Sciatic nerve (tissue), 2 donors: ENCODE results near the gene SP3. TPM values are rescaled to one million over a fixed set of nuclear protein-coding genes. Genes with fewer than 3 reads are reported as not detected.

Source experiments
- ATAC-seq: fragments of 200-7000 bp; cut with Tn5 transposase; one replicate; pipeline ENCODE4 v1.9.1; 2020; ENCODE audit warnings: mild to moderate bottlenecking, moderate library complexity
- DNase-seq: peaks from one replicate; pipeline ENCODE4 v3.0.0-alpha.2; 2020; ENCODE audit warnings: low spot score
- intact Hi-C: fragments of 100-400 bp; cut with DNase I; formaldehyde crosslinking; loops from one replicate; pipeline ENCODE4 v1.14.2; 2022
- total RNA-seq: library from RNA; stranded (reverse); fragmentation: NEBNext Ultra II Directional; extraction: Animal tissue kit (Norgen Biotek cat#: 25700); gene quantifications from one replicate; pipeline ENCODE4 v1.2.1, GENCODE V29; 2021
- donor health status: DM: no; HTN: no; CAD: no.
- donor health status: DM: no; HTN: no; CAD: no.

Gene SP3
- total RNA-seq, 1 donor from 2014 or later: 93.5 TPM

GRCh38 chr2:173955004-173955403 lies 10.2 kb downstream of the SP3 start:
- DNase-seq: no peak
- no peak for ATAC-seq
- intact Hi-C loops: no loop called here

GRCh38 chr2:173953047-173953424 lies 12.1 kb downstream of the SP3 start:
- DNase-seq: no peak
- intact Hi-C loops: no loop called here
- no peak for ATAC-seq

- intact Hi-C loops: no loop called here
- DNase-seq (no peak), ATAC-seq (no peak)
Measured at GRCh38 chr2:173952267-173953046, 12.7 kb downstream of the SP3 start.

GRCh38 chr2:173948842-173949241 lies 16.3 kb downstream of the SP3 start:
- intact Hi-C loops: no loop called here
- DNase-seq: no peak
- no peak for ATAC-seq

- ATAC-seq: no peak
- no peak for DNase-seq
- intact Hi-C loops: no loop called here
Measured at GRCh38 chr2:173948198-173948597, 17.0 kb downstream of the SP3 start.

GRCh38 chr2:173947131-173947530 lies 18.0 kb downstream of the SP3 start:
- no peak for DNase-seq
- ATAC-seq: no peak
- intact Hi-C loops: no loop called here

- no peak for ATAC-seq
- DNase-seq: no peak
- intact Hi-C loops: no loop called here
Measured at GRCh38 chr2:173943738-173944137, 21.4 kb downstream of the SP3 start.

GRCh38 chr2:173942861-173943523 lies 22.2 kb downstream of the SP3 start:
- DNase-seq: no peak
- intact Hi-C loops: no loop called here
- no peak for ATAC-seq

- intact Hi-C loops: no loop called here
- no peak for DNase-seq
- ATAC-seq: no peak
Measured at GRCh38 chr2:173941567-173941966, 23.6 kb downstream of the SP3 start.

GRCh38 chr2:173940208-173941020 lies 24.8 kb downstream of the SP3 start:
- intact Hi-C loops: no loop called here
- DNase-seq: no peak
- no peak for ATAC-seq

- ATAC-seq (no peak), DNase-seq (no peak)
- intact Hi-C loops: no loop called here
Measured at GRCh38 chr2:173938700-173939384, 26.3 kb downstream of the SP3 start.

- ATAC-seq (no peak), DNase-seq (no peak)
- intact Hi-C loops: no loop called here
Measured at GRCh38 chr2:173935305-173935704, 29.9 kb downstream of the SP3 start.

- intact Hi-C loops: no loop called here
- DNase-seq (no peak), ATAC-seq (no peak)
Measured at GRCh38 chr2:173934895-173935294, 30.3 kb downstream of the SP3 start.

- intact Hi-C loops: no loop called here
- DNase-seq (no peak), ATAC-seq (no peak)
Measured at GRCh38 chr2:173931751-173932150, 33.4 kb downstream of the SP3 start.

GRCh38 chr2:173929441-173929840 lies 35.7 kb downstream of the SP3 start:
- DNase-seq: no peak
- intact Hi-C loops: no loop called here
- ATAC-seq: no peak

GRCh38 chr2:173926875-173927274 lies 38.3 kb downstream of the SP3 start:
- ATAC-seq (no peak), DNase-seq (no peak)
- intact Hi-C loops: no loop called here

GRCh38 chr2:173924285-173924684 lies 40.9 kb downstream of the SP3 start:
- no peak for ATAC-seq
- no peak for DNase-seq
- intact Hi-C loops: no loop called here

GRCh38 chr2:173922760-173923159 lies 42.4 kb downstream of the SP3 start:
- DNase-seq (no peak), ATAC-seq (no peak)
- intact Hi-C loops: no loop called here

- intact Hi-C loops: no loop called here
- ATAC-seq: no peak
- DNase-seq: no peak
Measured at GRCh38 chr2:173922068-173922467, 43.1 kb downstream of the SP3 start.
